Measurements from ENCODE around the gene RHOB. TPM values are rescaled to one million over a fixed set of nuclear protein-coding genes. Genes with fewer than 3 reads are reported as not detected.

Gene RHOB
- polyA plus RNA-seq, 1 experiment: 45.5 TPM

DNA sequence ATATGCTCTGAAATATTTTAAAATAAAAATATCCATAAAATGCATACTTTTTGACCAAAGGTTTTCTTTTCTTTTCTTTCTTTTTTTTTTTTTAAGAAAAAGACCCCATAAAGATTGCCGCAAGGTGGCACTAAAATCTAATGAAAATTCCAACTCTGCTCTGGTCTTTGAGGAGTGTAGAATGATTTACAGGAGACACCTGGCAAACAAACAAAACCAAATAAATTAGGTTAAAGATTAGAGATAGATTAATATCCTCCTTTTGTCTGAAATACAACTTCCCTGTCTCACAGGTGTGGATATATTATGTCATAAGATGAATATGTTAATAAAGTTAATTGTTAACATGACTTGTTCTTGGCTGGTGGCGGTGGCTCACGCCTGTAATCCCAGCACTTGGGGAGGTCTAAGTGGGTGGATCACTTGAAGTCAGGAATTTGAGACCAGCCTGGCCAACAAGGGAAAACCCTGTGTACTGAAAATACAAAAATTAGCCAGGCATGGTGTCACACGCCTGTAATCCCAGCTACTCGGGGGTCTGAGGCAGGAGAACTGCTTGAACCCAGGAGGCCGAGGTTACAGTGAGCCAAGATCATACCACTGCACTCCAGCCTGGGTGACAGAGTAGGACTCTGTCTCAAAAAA lies 3.5 kb upstream of the RHOB start:
- ChIA-PET CTCF (interaction anchor here (0.9 to 3.2 kb wide), 16 partner anchors 19 to 218 kb away, joined by 3 to 78 read pairs (median 8); partner anchors contain the start of gene HS1BP3), POLR2A (interaction anchor here (0.7 to 1.7 kb wide), 4 partner anchors 32 to 199 kb away, joined by 4 to 6 read pairs (median 5); no protein-coding TSS in a partner anchor)
- TF ChIP-seq, protein P1, sequence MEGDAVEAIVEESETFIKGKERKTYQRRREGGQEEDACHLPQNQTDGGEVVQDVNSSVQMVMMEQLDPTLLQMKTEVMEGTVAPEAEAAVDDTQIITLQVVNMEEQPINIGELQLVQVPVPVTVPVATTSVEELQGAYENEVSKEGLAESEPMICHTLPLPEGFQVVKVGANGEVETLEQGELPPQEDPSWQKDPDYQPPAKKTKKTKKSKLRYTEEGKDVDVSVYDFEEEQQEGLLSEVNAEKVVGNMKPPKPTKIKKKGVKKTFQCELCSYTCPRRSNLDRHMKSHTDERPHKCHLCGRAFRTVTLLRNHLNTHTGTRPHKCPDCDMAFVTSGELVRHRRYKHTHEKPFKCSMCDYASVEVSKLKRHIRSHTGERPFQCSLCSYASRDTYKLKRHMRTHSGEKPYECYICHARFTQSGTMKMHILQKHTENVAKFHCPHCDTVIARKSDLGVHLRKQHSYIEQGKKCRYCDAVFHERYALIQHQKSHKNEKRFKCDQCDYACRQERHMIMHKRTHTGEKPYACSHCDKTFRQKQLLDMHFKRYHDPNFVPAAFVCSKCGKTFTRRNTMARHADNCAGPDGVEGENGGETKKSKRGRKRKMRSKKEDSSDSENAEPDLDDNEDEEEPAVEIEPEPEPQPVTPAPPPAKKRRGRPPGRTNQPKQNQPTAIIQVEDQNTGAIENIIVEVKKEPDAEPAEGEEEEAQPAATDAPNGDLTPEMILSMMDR (IDR thresholded peaks at IDR 0.05; ENCODE audit: low read depth, low read length): peak; percentile 57
- Histone ChIP-seq H3K27me3 (ENCODE audit: control insufficient read depth, insufficient read depth, low read length) (no peaks in the 10 kb centered on the region), H3K4me3 (ENCODE audit: low read depth, low read length) (no peak overlapping the region), H3K27ac (ENCODE audit: low read depth, low read length) (no peak overlapping the region), H3K9me3 (ENCODE audit: control insufficient read depth, insufficient read depth, low read length) (peaks cover 4% of the 10 kb centered on the region; the same call in 1 of the 2 replicates)
- no peak for DNase-seq (ENCODE audit: low read depth, low spot score)

DNA sequence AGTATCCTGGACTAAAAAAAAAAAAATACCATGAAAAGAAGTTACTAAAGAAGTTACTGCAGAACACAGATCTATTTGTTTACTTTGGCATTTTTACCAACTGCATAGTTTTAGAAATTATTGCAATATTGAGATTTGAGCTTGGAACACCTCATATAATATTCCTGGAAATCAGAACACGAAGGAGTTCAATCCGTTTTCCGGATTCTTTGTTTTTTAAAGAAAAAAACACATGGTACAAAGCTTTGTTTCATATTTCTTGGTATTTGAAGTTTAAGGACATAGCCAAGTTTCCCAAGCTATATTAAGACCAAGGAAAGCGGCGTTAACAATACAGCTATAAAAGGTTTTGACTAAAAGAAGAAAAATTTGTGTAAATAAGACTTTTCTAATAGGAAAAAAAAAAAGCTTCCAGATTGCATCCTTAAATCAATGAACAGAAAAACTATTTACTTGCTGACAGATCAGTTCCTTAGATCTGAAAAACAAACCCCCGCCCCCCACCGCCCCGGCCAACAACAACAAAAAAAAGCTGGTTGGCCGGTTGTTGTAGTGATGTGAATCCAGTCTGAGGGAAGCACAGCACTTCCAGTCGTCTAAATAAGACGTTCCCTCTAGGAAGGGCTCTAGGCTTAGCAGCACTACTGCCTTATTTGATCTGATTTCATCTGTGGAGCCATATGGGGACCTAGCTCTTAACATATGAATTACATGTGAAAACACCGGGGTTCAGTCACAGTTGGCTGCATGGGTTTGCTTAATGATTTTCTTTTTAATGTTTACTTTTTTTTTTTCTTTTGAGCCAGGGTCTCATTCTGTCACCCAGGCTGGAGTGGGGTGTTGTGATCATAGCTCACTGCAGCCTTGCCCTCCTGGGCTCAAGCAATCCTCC lies 2.5 kb upstream of the RHOB start:
- ChIA-PET CTCF (interaction anchor here (0.6 to 3.2 kb wide), 29 partner anchors 8 to 271 kb away, joined by 3 to 78 read pairs (median 4); partner anchors contain the start of gene HS1BP3), POLR2A (interaction anchor here (0.5 to 1.7 kb wide), 12 partner anchors 12 to 205 kb away, joined by 3 to 6 read pairs (median 4); no protein-coding TSS in a partner anchor)
- no peak overlapping the region for H3K4me3 ChIP-seq (ENCODE audit: low read depth, low read length)
- DNase-seq (ENCODE audit: low read depth, low spot score): no peak
- peaks cover 4% of the 10 kb centered on the region; the same call in 1 of the 2 replicates for H3K9me3 ChIP-seq (ENCODE audit: control insufficient read depth, insufficient read depth, low read length)
- no peak overlapping the region for H3K27ac ChIP-seq (ENCODE audit: low read depth, low read length)
- H3K27me3 ChIP-seq (ENCODE audit: control insufficient read depth, insufficient read depth, low read length): no peaks in the 10 kb centered on the region
- TF ChIP-seq, protein P1 (IDR thresholded peaks at IDR 0.05; ENCODE audit: low read depth, low read length): no peak

DNA sequence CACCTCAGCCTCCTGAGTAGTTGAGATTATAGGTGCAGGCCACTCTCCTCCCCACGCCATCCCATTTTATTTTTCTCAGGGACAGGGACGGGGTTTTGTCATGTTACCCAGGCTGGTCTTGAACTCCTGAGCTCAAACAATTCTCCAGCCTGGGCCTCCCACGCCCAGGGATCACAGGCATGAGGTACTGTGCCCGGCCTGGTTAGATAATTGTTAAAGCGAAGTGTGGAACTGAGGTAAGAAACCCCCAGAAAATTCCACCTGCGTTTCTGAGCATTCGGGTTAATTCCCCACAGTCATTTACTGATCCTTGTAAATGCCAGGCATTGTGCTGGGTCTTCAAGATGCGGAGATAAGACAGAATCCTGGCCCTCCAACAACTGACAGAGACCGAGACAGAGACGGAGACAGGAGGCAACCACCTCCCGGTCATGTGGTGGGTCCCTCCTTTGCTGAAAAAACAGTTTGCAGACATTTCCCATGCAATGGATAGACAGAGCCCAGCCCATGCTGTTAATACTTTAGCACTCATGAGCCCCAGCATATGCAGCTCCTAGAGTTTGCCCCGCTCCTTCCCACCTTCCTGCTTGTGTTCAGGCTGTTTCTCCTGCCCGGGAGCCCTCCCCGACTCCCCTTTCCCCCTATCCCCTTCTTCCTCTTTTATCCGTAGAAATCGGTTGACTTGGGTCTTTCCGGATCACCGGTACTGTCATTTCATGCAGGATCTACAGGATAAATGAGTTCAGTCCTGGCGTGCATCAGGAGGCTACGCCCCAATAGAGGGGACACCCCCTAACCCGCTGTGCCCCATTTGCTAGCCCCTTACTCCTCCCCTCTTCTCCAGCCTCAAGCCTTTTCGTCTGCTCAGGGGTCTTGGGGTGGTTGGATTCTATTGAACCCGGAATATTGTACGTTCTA lies 1.6 kb upstream of the RHOB start:
- Histone ChIP-seq H3K9me3 (ENCODE audit: control insufficient read depth, insufficient read depth, low read length) (peaks cover 4% of the 10 kb centered on the region; the same call in 1 of the 2 replicates), H3K4me3 (ENCODE audit: low read depth, low read length) (no peak overlapping the region), H3K27ac (ENCODE audit: low read depth, low read length) (no peak overlapping the region), H3K27me3 (ENCODE audit: control insufficient read depth, insufficient read depth, low read length) (no peaks in the 10 kb centered on the region)
- POLR2A ChIA-PET: interaction anchor here (0.6 to 5.1 kb wide), 9 partner anchors 11 to 197 kb away, joined by 4 to 72 read pairs (median 6); no protein-coding TSS in a partner anchor
- CTCF ChIA-PET: interaction anchor here (0.7 to 3.2 kb wide), 16 partner anchors 7 to 216 kb away, joined by 3 to 78 read pairs (median 8); partner anchors contain the start of gene HS1BP3
- no peak for DNase-seq (ENCODE audit: low read depth, low spot score)
- TF ChIP-seq, protein P1 (IDR thresholded peaks at IDR 0.05; ENCODE audit: low read depth, low read length): no peak

DNA sequence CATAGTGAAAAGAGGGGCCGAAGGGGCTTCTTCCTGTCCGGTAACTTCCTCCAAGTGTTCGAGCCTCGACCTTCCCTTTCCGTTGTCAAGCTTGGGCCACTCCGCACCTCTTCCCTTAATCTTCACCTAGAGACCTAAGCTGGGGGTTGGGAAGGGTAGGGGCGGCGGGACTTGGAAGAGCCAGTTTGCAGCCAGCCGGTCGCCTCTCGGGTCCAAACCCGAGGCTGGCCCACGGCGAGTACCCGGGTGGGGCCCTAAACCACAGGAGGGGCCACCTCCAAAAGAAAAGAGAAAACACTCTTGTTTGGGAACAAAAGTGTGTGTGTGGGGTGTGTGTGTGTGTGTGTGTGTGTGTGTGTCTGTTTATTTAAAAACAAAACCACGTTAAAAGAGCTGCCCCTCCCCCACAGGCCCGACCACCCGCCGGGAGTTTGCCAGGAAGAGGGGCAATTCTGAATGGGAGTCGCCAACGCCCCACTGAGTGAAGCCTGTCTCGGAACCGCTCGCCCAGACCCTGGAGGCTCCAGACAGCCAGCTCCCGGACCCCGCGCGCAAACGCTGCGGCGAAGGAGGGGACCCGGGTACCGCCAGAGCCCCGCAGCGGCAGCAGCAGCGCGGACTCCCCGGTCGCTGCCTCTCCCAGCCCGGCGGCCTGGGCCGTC lies 488 bp upstream of the RHOB start:
- TF ChIP-seq, protein P1 (IDR thresholded peaks at IDR 0.05; ENCODE audit: low read depth, low read length): no peak
- ChIA-PET CTCF (interaction anchor here (0.6 to 4.3 kb wide), 15 partner anchors 10 to 205 kb away, joined by 3 to 78 read pairs (median 5); partner anchors contain the start of gene HS1BP3), POLR2A (interaction anchor here (0.6 to 5.1 kb wide), 70 partner anchors 9 to 307 kb away, joined by 3 to 72 read pairs (median 8); partner anchors contain the start of gene HS1BP3)
- no peak for DNase-seq (ENCODE audit: low read depth, low spot score)
- Histone ChIP-seq H3K9me3 (ENCODE audit: control insufficient read depth, insufficient read depth, low read length) (peaks cover 4% of the 10 kb centered on the region; the same call in 1 of the 2 replicates), H3K4me3 (ENCODE audit: low read depth, low read length) (peak overlapping the region; percentile 64), H3K27ac (ENCODE audit: low read depth, low read length) (peak overlapping the region; percentile 47), H3K27me3 (ENCODE audit: control insufficient read depth, insufficient read depth, low read length) (no peaks in the 10 kb centered on the region)
